DOHH2 (cell line): ENCODE data around the gene ABCG8.

Experiments used
- H3F3A ChIP-seq: fragments of 200-600 bp; sonication (generic), shearing (Covaris generic); 2 replicates; pipeline ENCODE4 v1.6.0; 2016; ENCODE audit warnings: antibody characterized with exemption, mild to moderate bottlenecking; ENCODE audit not compliant: control insufficient read depth, insufficient read depth
- H3K27ac ChIP-seq: fragments of 200-600 bp; sonication (generic); 2 replicates; pipeline ENCODE4 v1.5.1; 2014; ENCODE audit warnings: low read depth, mild to moderate bottlenecking, low read length, moderate library complexity
- H3K27me3 ChIP-seq: fragments of 200-600 bp; sonication (generic); 2 replicates; pipeline ENCODE4 v1.6.1; 2014; ENCODE audit warnings: mild to moderate bottlenecking, low read length, mixed read lengths; ENCODE audit not compliant: control insufficient read depth
- H3K36me3 ChIP-seq: fragments of 200-600 bp; sonication (generic); 2 replicates; pipeline ENCODE4 v1.6.1; 2014; ENCODE audit warnings: mild to moderate bottlenecking, low read length, moderate library complexity, mixed read lengths; ENCODE audit not compliant: control insufficient read depth
- H3K4me1 ChIP-seq: fragments of 200-600 bp; sonication (generic); 2 replicates; pipeline ENCODE4 v1.6.1; 2014; ENCODE audit warnings: mild to moderate bottlenecking, low read length, mixed read lengths; ENCODE audit not compliant: control insufficient read depth
- H3K4me2 ChIP-seq: fragments of 200-600 bp; sonication (generic); 2 replicates; pipeline ENCODE4 v1.6.0; 2014; ENCODE audit warnings: mild to moderate bottlenecking, low read length, moderate library complexity
- H3K4me3 ChIP-seq: fragments of 200-600 bp; sonication (generic); 2 replicates; pipeline ENCODE4 v1.5.1; 2014; ENCODE audit warnings: mild to moderate bottlenecking, low read length, mixed read lengths
- H3K79me2 ChIP-seq: fragments of 200-600 bp; sonication (generic); 2 replicates; pipeline ENCODE4 v1.6.1; 2014; ENCODE audit warnings: mild to moderate bottlenecking, low read length, mixed read lengths; ENCODE audit not compliant: control insufficient read depth
- H3K9me2 ChIP-seq: fragments of 200-600 bp; sonication (generic); replicated peaks from 2 replicates; pipeline ENCODE4 v1.6.1; 2014; ENCODE audit warnings: mild to moderate bottlenecking, low read length, mixed read lengths; ENCODE audit not compliant: control insufficient read depth
- H3K9me3 ChIP-seq: fragments of 200-600 bp; sonication (generic); 2 replicates; pipeline ENCODE4 v1.6.1; 2014; ENCODE audit warnings: antibody characterized with exemption, low read length, mixed read lengths; ENCODE audit not compliant: control insufficient read depth, insufficient read depth
- H4K20me1 ChIP-seq: fragments of 200-600 bp; sonication (generic); 2 replicates; pipeline ENCODE4 v1.6.0; 2014; ENCODE audit warnings: low read depth, mild to moderate bottlenecking, antibody characterized with exemption, low read length, moderate library complexity; ENCODE audit not compliant: control insufficient read depth, insufficient read depth
- EZH2phosphoT487 ChIP-seq: fragments of 200-600 bp; sonication (generic); IDR thresholded peaks from 2 replicates; pipeline ENCODE4 v1.6.1; 2017; ENCODE audit warnings: borderline replicate concordance, mild to moderate bottlenecking, antibody characterized with exemption, low read length, moderate library complexity, mixed read lengths
- TF ChIP-seq, protein P1 (sequence below): fragments of 200-600 bp; sonication (generic); IDR thresholded peaks from one replicate; pipeline ENCODE4 v1.5.1; 2014; ENCODE audit warnings: antibody characterized with exemption, mild to moderate bottlenecking, low read depth, low read length; ENCODE audit not compliant: poor library complexity, severe bottlenecking

Gene ABCG8

DNA sequence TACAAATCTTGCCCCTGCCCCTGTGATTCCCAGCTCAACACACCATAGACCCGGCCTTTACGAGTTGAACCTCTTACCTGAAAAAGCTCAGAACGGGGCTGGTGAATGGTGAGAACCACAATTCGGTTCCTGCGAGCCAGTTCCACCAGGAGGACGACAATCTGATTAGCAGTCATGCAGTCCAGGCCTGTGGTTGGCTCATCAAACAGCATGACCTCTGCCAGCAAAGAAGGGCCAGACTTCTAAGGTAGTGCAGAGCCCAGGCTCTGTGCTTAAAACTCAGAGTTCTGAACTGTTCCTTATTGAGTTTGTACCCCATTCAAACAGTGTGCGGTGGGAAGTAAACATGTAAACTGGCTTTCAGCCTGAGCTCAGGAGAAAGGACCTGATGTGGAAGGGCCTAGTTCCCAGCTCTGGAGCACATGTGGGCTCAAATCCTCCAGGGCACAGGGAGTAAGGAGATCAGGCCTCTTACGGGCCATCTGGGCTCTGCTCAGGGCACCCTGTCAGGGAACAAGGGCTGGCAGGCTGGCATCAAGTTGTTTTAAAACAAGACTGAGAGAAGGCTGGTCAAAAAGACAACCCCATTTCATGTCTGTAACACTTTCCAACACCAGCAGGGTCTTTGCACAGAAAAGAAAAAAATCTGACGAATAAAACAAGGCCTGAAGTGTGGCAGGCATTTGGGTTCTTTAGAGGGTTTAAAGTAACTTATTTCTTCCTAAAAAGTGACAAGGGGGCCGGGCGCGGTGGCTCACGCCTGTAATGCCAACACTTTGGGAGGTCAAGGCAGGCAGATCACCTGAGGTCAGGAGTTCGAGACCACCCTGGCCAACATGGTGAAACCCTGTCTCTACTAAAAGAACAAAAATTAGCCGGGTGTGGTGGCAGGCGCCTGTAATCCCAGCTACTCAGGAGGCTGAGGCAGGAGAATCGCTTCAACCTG, 12.2 kb upstream of the ABCG8 start:
- TF ChIP-seq, protein P1, sequence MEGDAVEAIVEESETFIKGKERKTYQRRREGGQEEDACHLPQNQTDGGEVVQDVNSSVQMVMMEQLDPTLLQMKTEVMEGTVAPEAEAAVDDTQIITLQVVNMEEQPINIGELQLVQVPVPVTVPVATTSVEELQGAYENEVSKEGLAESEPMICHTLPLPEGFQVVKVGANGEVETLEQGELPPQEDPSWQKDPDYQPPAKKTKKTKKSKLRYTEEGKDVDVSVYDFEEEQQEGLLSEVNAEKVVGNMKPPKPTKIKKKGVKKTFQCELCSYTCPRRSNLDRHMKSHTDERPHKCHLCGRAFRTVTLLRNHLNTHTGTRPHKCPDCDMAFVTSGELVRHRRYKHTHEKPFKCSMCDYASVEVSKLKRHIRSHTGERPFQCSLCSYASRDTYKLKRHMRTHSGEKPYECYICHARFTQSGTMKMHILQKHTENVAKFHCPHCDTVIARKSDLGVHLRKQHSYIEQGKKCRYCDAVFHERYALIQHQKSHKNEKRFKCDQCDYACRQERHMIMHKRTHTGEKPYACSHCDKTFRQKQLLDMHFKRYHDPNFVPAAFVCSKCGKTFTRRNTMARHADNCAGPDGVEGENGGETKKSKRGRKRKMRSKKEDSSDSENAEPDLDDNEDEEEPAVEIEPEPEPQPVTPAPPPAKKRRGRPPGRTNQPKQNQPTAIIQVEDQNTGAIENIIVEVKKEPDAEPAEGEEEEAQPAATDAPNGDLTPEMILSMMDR, result no peak
- TF ChIP-seq EZH2phosphoT487, result no peak
- Histone ChIP-seq H3K36me3 (no peaks in the 10 kb centered on the region), H3F3A (no peaks in the 10 kb centered on the region), H4K20me1 (no peaks in the 10 kb centered on the region), H3K9me3 (no peaks in the 10 kb centered on the region), H3K4me2 (no peak overlapping the region), H3K4me1 (no peaks in the 10 kb centered on the region), H3K79me2 (no peaks in the 10 kb centered on the region), H3K9me2 (no peaks in the 10 kb centered on the region), H3K27me3 (peaks cover 6% of the 10 kb centered on the region; the same call in 1 of the 2 replicates), H3K27ac (no peak overlapping the region), H3K4me3 (no peak overlapping the region)

DNA sequence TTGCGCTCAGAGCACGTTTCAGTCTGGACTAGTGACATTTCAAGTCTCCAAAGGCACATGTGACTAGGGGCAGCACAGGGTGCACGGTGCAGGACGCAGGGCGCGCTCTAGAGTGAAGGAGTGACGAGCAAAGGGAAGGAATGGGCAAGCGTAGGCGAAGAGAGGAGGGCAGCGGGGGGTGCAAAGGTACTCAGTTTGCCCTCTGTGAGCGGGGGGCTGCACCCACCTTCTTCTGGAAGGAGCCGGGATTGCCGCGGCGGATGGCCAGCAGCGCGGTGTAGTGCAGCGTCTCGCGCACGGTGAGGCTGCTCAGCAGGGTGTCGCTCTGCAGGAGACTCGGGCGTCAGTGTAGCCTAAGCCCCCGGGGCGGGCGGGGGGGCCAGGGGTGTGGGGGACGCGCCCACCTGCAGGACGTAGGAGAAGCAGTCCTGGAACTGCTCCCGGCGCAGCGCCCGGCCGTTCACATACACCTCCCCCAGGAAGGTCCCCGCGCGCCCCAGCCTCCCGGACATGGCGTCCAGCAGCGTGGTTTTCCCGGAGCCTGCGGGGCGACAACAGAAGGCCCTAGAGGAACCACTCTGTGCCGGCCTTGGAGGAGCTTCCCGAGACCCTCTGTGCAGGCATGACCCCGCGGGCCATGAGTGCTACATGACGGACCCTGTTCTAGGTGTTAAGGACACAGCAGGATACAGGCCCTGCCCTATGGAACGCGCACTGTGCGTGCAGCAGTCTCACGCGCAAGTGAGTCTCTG, 7.1 kb upstream of the ABCG8 start:
- Histone ChIP-seq H3K4me2 (no peak overlapping the region), H3K9me2 (no peaks in the 10 kb centered on the region), H3K4me1 (no peaks in the 10 kb centered on the region), H3K27me3 (peaks cover 8% of the 10 kb centered on the region; the same call in 1 of the 2 replicates), H3K9me3 (no peaks in the 10 kb centered on the region), H3F3A (no peaks in the 10 kb centered on the region), H3K79me2 (no peaks in the 10 kb centered on the region), H4K20me1 (no peaks in the 10 kb centered on the region), H3K27ac (no peak overlapping the region), H3K4me3 (no peak overlapping the region), H3K36me3 (no peaks in the 10 kb centered on the region)
- TF ChIP-seq EZH2phosphoT487, result no peak
- TF ChIP-seq, protein P1, result no peak

DNA sequence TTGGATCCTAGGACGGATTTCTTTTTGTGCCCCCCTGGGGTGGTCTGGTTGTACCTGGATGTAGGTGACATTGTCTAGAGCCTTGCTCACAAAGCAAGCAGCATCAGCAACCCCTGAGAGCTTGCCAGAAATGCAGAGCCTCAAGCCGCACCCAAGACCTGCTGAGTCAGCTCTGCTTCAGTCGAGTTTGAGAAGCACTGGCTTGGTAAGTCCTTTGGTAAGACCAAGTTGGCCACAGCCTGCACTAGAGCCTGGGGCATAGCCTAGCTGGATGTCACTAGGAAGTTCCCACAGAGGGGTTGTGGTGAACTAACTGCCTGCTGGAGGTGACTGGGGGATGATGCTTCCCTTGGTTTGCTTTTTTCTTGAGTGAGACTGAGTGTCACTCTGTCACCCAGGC, 6.3 kb upstream of the ABCG8 start:
- H3K9me3 ChIP-seq, result no peaks in the 10 kb centered on the region
- H3K27ac ChIP-seq, result no peak overlapping the region
- H3F3A ChIP-seq, result no peaks in the 10 kb centered on the region
- no peaks in the 10 kb centered on the region for H3K36me3 ChIP-seq
- peaks cover 8% of the 10 kb centered on the region; the same call in 1 of the 2 replicates for H3K27me3 ChIP-seq
- H3K4me2 ChIP-seq, result no peak overlapping the region
- no peaks in the 10 kb centered on the region for H3K9me2 ChIP-seq
- TF ChIP-seq, protein P1, result no peak
- no peak for TF ChIP-seq EZH2phosphoT487
- no peaks in the 10 kb centered on the region for H3K79me2 ChIP-seq
- no peak overlapping the region for H3K4me3 ChIP-seq
- no peaks in the 10 kb centered on the region for H4K20me1 ChIP-seq
- H3K4me1 ChIP-seq, result no peaks in the 10 kb centered on the region
